ENCODE measurements around the gene DIABLO. TPM values are rescaled to one million over a fixed set of nuclear protein-coding genes. Genes with fewer than 3 reads are reported as not detected.

Gene DIABLO
- total and polyA plus RNA-seq, 9 of the 15 experiments (the other 6 are each of a cell fraction or from before 2014, with no cell fraction given): 37.3 to 101 (median 80.1) TPM

DNA sequence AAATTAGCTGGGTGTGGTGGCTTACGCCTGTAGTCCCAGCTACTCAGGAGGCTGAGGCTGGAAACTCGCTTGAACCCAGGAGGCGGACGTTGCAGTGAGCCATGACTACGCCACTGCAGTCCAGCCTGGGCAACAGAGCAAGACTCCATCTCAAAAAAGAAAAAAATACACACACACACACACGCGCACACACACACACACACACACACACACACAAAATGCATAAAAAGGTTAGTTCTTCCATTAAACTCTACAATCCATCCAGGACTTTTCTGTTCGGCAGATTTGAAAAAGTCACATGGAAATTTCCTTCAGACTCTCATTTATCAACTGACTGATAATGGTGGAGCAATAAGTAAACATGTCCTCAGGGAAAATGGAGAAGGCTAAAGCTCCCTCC is 49.6 kb upstream of the DIABLO start:
- Histone ChIP-seq H3K4me2 (ENCODE audit: insufficient read depth, low read length) (no peak overlapping the region), H4K20me1 (replicated peaks; ENCODE audit: control insufficient read depth, insufficient read depth, low read length) (no peaks in the 10 kb centered on the region), H3K4me1 (replicated peaks in 1 of 2; ENCODE audit: control insufficient read depth in 2 of 2, insufficient read depth in 2 of 2, low read length in 2 of 2) (peaks cover 16 to 19% of the 10 kb centered on the region in 2 experiments), H2AFZ (ENCODE audit: low read depth, low read length) (no peak overlapping the region), H3K27me3 (ENCODE audit: control insufficient read depth in 2 of 2, insufficient read depth in 2 of 2, low read length in 2 of 2) (no peaks in the 10 kb centered on the region), H3K36me3 (ENCODE audit: control insufficient read depth, insufficient read depth, low read length) (peaks cover 32% of the 10 kb centered on the region), H3K27ac (ENCODE audit: extremely low read depth, low read depth, low read length) (no peak overlapping the region), H3K9ac (ENCODE audit: insufficient read depth in 1 of 2, low read depth in 2 of 2, low read length in 2 of 2) (0 out of 4 replicates have a peak overlapping the region, but pooled peaks of 1 of the 2 experiments have one; percentile 65), H3K79me2 (ENCODE audit: control insufficient read depth, insufficient read depth, low read length) (no peaks in the 10 kb centered on the region), H3K9me3 (replicated peaks; ENCODE audit: control insufficient read depth, insufficient read depth, low read depth, low read length) (no peaks in the 10 kb centered on the region), H3K9me1 (ENCODE audit: control insufficient read depth, insufficient read depth, low read length) (peaks cover 4% of the 10 kb centered on the region), H3K4me3 (no peak overlapping the region)
- FAIRE-seq (no peak), DNase-seq (ENCODE audit: extremely low read depth in 1 of 4, low spot score in 3 of 4) (no peak), ATAC-seq (no peak)
- POLR2A ChIA-PET: no interaction called here
- TF ChIP-seq HEY1 (CRISPR knock-in tag; IDR thresholded peaks at IDR 0.05; ENCODE audit: borderline replicate concordance): no peak
- no peak for TF ChIP-seq TARDBP (IDR thresholded peaks at IDR 0.05)
- TF ChIP-seq RBM25 (IDR thresholded peaks at IDR 0.05; ENCODE audit: low read depth, low read length, severe bottlenecking): no peak
- TF ChIP-seq, protein P1, sequence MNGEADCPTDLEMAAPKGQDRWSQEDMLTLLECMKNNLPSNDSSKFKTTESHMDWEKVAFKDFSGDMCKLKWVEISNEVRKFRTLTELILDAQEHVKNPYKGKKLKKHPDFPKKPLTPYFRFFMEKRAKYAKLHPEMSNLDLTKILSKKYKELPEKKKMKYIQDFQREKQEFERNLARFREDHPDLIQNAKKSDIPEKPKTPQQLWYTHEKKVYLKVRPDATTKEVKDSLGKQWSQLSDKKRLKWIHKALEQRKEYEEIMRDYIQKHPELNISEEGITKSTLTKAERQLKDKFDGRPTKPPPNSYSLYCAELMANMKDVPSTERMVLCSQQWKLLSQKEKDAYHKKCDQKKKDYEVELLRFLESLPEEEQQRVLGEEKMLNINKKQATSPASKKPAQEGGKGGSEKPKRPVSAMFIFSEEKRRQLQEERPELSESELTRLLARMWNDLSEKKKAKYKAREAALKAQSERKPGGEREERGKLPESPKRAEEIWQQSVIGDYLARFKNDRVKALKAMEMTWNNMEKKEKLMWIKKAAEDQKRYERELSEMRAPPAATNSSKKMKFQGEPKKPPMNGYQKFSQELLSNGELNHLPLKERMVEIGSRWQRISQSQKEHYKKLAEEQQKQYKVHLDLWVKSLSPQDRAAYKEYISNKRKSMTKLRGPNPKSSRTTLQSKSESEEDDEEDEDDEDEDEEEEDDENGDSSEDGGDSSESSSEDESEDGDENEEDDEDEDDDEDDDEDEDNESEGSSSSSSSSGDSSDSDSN (IDR thresholded peaks at IDR 0.05; ENCODE audit: borderline replicate concordance in 1 of 2, low read depth in 2 of 2, low read length in 2 of 2): no peak
- TF ChIP-seq ZNF140 (CRISPR knock-in tag; IDR thresholded peaks at IDR 0.05): no peak
- no peak for TF ChIP-seq CREB1 (IDR thresholded peaks at IDR 0.05)
- TF ChIP-seq CREB1 (CRISPR knock-in tag; IDR thresholded peaks at IDR 0.05): no peak
- TF ChIP-seq CAMTA2 (CRISPR knock-in tag; conservative IDR thresholded peaks at IDR 0.05): no peak
- no peak for TF ChIP-seq CTCF (IDR thresholded peaks at IDR 0.05 in 2 of 3, conservative IDR thresholded peaks at IDR 0.05 in 1 of 3; ENCODE audit: insufficient read depth in 2 of 3, low read depth in 1 of 3, low read length in 3 of 3)
- no peak for TF ChIP-seq ETS1 (conservative IDR thresholded peaks at IDR 0.05; ENCODE audit: control insufficient read depth, low read depth, low read length)
- TF ChIP-seq ZC3H11A (IDR thresholded peaks at IDR 0.05; ENCODE audit: low read depth, low read length): no peak
- TF ChIP-seq ZNF384 (IDR thresholded peaks at IDR 0.05; ENCODE audit: low read depth, low read length): no peak
- TF ChIP-seq ZBTB26 (CRISPR knock-in tag; IDR thresholded peaks at IDR 0.05): no peak
- TF ChIP-seq ZNF551 (CRISPR knock-in tag; IDR thresholded peaks at IDR 0.05): no peak
- no peak for TF ChIP-seq CC2D1A (IDR thresholded peaks at IDR 0.05)
- CTCF ChIA-PET (ENCODE audit: low intra/inter-chr PET ratio): no interaction called here
- intact Hi-C loops (cut with micrococcal nuclease) (no loop called here), in situ Hi-C loops (cut with MboI) (no loop called here)
- BruUV-seq (replicated peaks): no TSS peak
- 96% methylated on average over 6 of the region's 8 CpGs for WGBS (ENCODE audit: insufficient coverage, low coverage, missing lambda C conversion rate)
